Left ventricle myocardium inferior (tissue), 1 donor: ENCODE measurements around the gene ANAPC16. TPM values are rescaled to one million over a fixed set of nuclear protein-coding genes. Genes with fewer than 3 reads are reported as not detected.
"Not testable (repeated sequence)": the region's sequence is repeated elsewhere in the genome, so short reads cannot be mapped to it uniquely, and the experiment has no call there.

Experiments
- DNase-seq: peaks from one replicate; pipeline ENCODE4 v3.0.0-alpha.2; 2020
- H3K27ac ChIP-seq: fragments of 200-600 bp; replicated peaks from 2 replicates; pipeline ENCODE4 v1.8.0; 2021
- H3K27me3 ChIP-seq: fragments of 200-600 bp; 2 replicates; pipeline ENCODE4 v1.8.0; 2021; ENCODE audit warnings: low read depth
- H3K36me3 ChIP-seq: fragments of 200-600 bp; 2 replicates; pipeline ENCODE4 v1.8.0; 2021
- H3K4me1 ChIP-seq: fragments of 200-600 bp; 2 replicates; pipeline ENCODE4 v1.8.0; 2021
- H3K4me3 ChIP-seq: fragments of 200-600 bp; 2 replicates; pipeline ENCODE4 v1.8.0; 2021; ENCODE audit warnings: mild to moderate bottlenecking, moderate library complexity
- H3K9me3 ChIP-seq: fragments of 200-600 bp; replicated peaks from 2 replicates; pipeline ENCODE4 v1.8.0; 2021
- CTCF ChIP-seq: fragments of 200-600 bp; IDR thresholded peaks from 2 replicates; pipeline ENCODE4 v1.8.0; 2021; ENCODE audit warnings: antibody characterized with exemption, mild to moderate bottlenecking, borderline replicate concordance
- intact Hi-C: fragments of 100-400 bp; cut with micrococcal nuclease; formaldehyde crosslinking; loops from one replicate; pipeline ENCODE4 v1.11.0; 2022
- total RNA-seq: library from RNA; stranded (reverse); fragmentation: NEBNext Ultra II Directional; extraction: Animal tissue kit (Norgen Biotek cat#: 25700); gene quantifications from one replicate; pipeline ENCODE4 v1.2.1, GENCODE V29; 2021
- donor health status: DM: no; HTN: yes; CAD: no; lungs with severe emphysema.

The ANAPC16 gene
- total RNA-seq, 1 donor from 2014 or later: 256 TPM

DNA sequence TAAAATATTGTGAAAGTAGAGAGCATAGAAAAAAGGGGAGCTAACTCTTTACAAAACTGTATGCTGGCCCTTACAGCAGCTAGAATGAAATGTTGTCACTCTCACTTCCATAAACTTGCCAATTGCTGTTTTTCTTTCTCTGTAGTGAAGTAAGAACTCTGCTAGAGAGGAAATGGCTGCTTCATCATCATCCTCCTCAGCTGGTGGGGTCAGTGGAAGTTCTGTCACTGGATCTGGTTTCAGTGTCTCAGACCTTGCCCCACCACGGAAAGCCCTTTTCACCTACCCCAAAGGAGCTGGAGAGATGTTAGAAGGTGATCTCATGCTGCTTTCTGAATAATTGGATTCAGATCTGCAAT, 7.9 kb downstream of the ANAPC16 start:
- peak overlapping the region; percentile 44 for H3K4me3 ChIP-seq
- peak overlapping the region; percentile 74 for H3K27ac ChIP-seq
- peaks cover 53% of the 10 kb centered on the region for H3K36me3 ChIP-seq
- H3K4me1 ChIP-seq: peaks cover 68% of the 10 kb centered on the region
- no peaks in the 10 kb centered on the region for H3K9me3 ChIP-seq
- intact Hi-C loops: no loop called here
- no peak for TF ChIP-seq CTCF
- DNase-seq: no peak
- H3K27me3 ChIP-seq: no peaks in the 10 kb centered on the region

DNA sequence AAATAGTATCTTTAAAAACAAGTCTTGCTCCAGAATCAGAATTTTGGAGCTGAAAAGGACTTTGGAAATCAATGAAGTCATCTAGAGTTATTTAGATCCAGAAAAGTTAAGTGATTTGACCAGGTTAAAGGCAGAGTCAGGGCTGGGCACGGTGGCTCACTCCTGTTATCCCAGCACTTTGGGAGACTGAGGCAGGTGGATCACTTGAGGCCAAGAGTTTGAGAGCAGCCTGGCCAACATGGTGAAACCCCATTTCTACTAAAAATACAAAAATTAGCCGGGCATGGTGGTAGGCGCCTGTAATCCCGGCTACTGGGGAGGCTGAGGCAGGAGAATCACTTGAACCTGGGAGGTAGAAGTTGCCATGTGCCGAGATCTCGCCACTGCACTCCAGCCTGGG, 8.4 kb downstream of the ANAPC16 start:
- H3K27me3 ChIP-seq, DNase-seq, H3K4me3 ChIP-seq, H3K9me3 ChIP-seq, intact Hi-C loops: not testable (repeated sequence)
- Histone ChIP-seq H3K36me3 (peaks cover 53% of the 10 kb centered on the region), H3K4me1 (peaks cover 68% of the 10 kb centered on the region), H3K27ac (peak overlapping the region; percentile 74)

- DNase-seq: no peak
- H3K27me3 ChIP-seq: no peaks in the 10 kb centered on the region
- no peak overlapping the region for H3K4me3 ChIP-seq
- H3K27ac ChIP-seq: peak overlapping the region; percentile 9
- TF ChIP-seq CTCF: no peak
- H3K9me3 ChIP-seq: no peaks in the 10 kb centered on the region
- peaks cover 68% of the 10 kb centered on the region for H3K4me1 ChIP-seq
- peaks cover 48% of the 10 kb centered on the region for H3K36me3 ChIP-seq
- intact Hi-C loops: no loop called here
Measured at GRCh38 chr10:72226418-72227027, 10.7 kb downstream of the ANAPC16 start.

GRCh38 chr10:72227826-72228225, 12.0 kb downstream of the ANAPC16 start:
- Histone ChIP-seq H3K27me3 (no peaks in the 10 kb centered on the region), H3K4me3 (no peak overlapping the region), H3K4me1 (peaks cover 55% of the 10 kb centered on the region), H3K36me3 (peaks cover 56% of the 10 kb centered on the region), H3K27ac (peak overlapping the region; percentile 56), H3K9me3 (no peaks in the 10 kb centered on the region)
- no peak for TF ChIP-seq CTCF
- no peak for DNase-seq
- intact Hi-C loops: no loop called here

DNA sequence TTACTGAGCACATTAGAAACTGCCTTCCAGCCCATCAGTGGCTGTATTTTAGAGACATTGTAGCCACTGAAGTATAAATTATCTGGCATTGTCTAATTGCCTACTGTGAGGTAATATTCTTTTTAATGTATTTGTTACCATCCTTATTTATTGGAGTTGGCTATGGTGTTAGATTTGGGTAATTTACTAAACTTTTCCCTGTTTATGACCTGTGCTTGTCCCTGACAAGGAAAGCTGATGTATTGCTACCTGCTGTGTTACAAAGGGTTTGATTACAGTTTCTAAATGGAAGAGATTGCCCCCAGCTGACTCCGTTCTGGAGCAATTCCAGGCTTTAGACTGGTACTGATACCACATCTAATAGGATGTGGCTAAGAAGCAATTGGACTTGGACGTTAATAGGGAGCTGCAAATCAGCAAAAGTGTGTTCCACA, 12.5 kb downstream of the ANAPC16 start:
- H3K27ac ChIP-seq: peak overlapping the region; percentile 56
- peaks cover 50% of the 10 kb centered on the region for H3K4me1 ChIP-seq
- peaks cover 61% of the 10 kb centered on the region for H3K36me3 ChIP-seq
- intact Hi-C loops: no loop called here
- H3K9me3 ChIP-seq: no peaks in the 10 kb centered on the region
- no peak for DNase-seq
- no peaks in the 10 kb centered on the region for H3K27me3 ChIP-seq
- no peak for TF ChIP-seq CTCF
- H3K4me3 ChIP-seq: no peak overlapping the region

DNA sequence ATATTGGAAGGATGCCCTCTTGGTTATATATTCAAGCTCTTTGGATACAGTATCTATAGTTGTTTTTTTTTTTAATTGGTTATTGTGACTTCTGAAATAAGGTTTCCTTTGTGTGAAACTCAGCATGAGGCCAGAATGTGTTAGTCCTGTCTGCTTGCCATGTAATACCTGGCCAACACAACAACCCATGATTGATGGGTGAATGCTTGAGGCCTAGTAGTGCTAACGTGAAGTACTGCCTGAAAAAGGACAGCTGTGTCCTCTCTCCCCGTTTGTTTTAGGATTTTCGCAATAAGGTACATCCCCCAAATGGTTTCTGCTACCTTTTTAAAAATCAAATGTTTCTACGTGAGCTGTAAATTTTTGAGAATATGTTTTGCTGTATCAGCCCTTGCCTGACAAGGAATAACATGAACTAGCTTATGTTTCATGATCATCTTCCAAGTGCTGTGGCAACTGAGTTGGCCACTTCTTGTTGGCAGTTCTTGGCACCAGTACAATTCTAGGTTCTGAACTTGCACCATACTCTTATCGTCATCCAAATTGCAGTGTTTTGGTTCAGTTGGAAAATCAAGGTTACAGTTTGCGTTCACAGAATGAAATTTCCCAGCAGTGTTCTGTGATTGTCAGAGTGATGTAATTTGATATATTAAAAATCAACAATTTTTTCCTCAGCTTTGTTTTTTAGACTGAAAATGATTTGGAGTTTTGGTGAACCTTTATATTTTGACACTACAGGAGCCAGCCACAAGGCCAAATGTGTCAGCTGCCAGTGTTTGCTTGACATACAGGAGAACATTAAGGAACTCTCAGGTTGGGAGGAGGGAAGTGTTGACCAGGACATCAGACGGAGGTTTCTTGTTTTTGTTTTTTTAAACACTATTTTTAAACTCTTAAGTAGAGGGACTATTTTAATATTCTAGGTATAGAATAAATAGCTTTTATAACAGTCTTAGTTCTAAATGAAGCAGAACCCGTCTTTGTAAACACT, 13.7 kb downstream of the ANAPC16 start:
- intact Hi-C loops: no loop called here
- no peak overlapping the region for H3K4me3 ChIP-seq
- peaks cover 66% of the 10 kb centered on the region for H3K36me3 ChIP-seq
- no peak for TF ChIP-seq CTCF
- H3K9me3 ChIP-seq: no peaks in the 10 kb centered on the region
- no peak for DNase-seq
- no peaks in the 10 kb centered on the region for H3K27me3 ChIP-seq
- peak overlapping the region; percentile 56 for H3K27ac ChIP-seq
- H3K4me1 ChIP-seq: peaks cover 38% of the 10 kb centered on the region
